ENCODE data around the gene KIFBP. TPM values are rescaled to one million over a fixed set of nuclear protein-coding genes. Genes with fewer than 3 reads are reported as not detected.

The KIFBP gene
- total RNA-seq, 6 experiments from 2014 or later = 6.6 to 11.8 (median 9.0) TPM

GRCh38 chr10:69060127-69060798 is 71.7 kb downstream of the KIFBP start:
- Histone ChIP-seq H3K36me3 (no peaks in the 10 kb centered on the region), H3K27ac (peak overlapping the region in 2 of 3 donors; percentile 63 to 75), H3K9me3 (no peaks in the 10 kb centered on the region), H3K27me3 (no peaks in the 10 kb centered on the region), H3K4me3 (no peak overlapping the region), H3K4me1 (peaks cover 0 to 3% (median 0%) of the 10 kb centered on the region in 4 donors)
- no peak for ATAC-seq
- intact Hi-C loops (cut with DNase I) = no loop called here
- TF ChIP-seq CTCF (IDR thresholded peaks at IDR 0.05) (no peak), POLR2A (IDR thresholded peaks at IDR 0.05) (no peak)
- no peak for DNase-seq
- 90% methylated on average over 5 of the region's 8 CpGs for WGBS (ENCODE audit: insufficient coverage, low coverage, low lambda C conversion rate, missing lambda C conversion rate)

- peak; percentile 77 to 90 (median 80) for ATAC-seq
- Histone ChIP-seq H3K27me3 (no peaks in the 10 kb centered on the region), H3K4me1 (peaks cover 0 to 3% (median 0%) of the 10 kb centered on the region in 4 donors), H3K36me3 (no peaks in the 10 kb centered on the region), H3K27ac (peak overlapping the region; percentile 64 to 95 (median 75)), H3K9me3 (no peaks in the 10 kb centered on the region), H3K4me3 (no peak overlapping the region)
- WGBS (ENCODE audit: insufficient coverage, low coverage, low lambda C conversion rate, missing lambda C conversion rate) = 10% methylated on average over 14 of the region's 20 CpGs
- peak in 2 of 3 donors; percentile 55 to 66 for DNase-seq
- intact Hi-C loops (cut with DNase I) = no loop called here
- TF ChIP-seq POLR2A (IDR thresholded peaks at IDR 0.05) (peak; percentile 46), CTCF (IDR thresholded peaks at IDR 0.05) (no peak)
Observed at GRCh38 chr10:69061305-69062161, 72.9 kb downstream of the KIFBP start.

GRCh38 chr10:69062901-69063300 is 74.3 kb downstream of the KIFBP start:
- WGBS (ENCODE audit: insufficient coverage, low coverage, low lambda C conversion rate, missing lambda C conversion rate) = 81% methylated on average over 5 of the region's 5 CpGs
- Histone ChIP-seq H3K4me1 (peaks cover 0 to 3% (median 0%) of the 10 kb centered on the region in 4 donors), H3K4me3 (no peak overlapping the region), H3K27ac (peak overlapping the region in 1 of 3 donors; percentile 95), H3K9me3 (no peaks in the 10 kb centered on the region), H3K36me3 (no peaks in the 10 kb centered on the region), H3K27me3 (no peaks in the 10 kb centered on the region)
- intact Hi-C loops (cut with DNase I) = no loop called here
- DNase-seq (no peak), ATAC-seq (no peak)
- TF ChIP-seq POLR2A (IDR thresholded peaks at IDR 0.05) (no peak), CTCF (IDR thresholded peaks at IDR 0.05) (no peak)

GRCh38 chr10:69064762-69065328 is 76.2 kb downstream of the KIFBP start:
- intact Hi-C loops (cut with DNase I) = no loop called here
- WGBS (ENCODE audit: insufficient coverage, low coverage, low lambda C conversion rate, missing lambda C conversion rate) = 53% methylated on average over 5 of the region's 6 CpGs
- DNase-seq (no peak), ATAC-seq (no peak)
- Histone ChIP-seq H3K36me3 (no peaks in the 10 kb centered on the region), H3K9me3 (no peaks in the 10 kb centered on the region), H3K4me3 (no peak overlapping the region), H3K27ac (peak overlapping the region in 1 of 3 donors; percentile 43), H3K4me1 (peaks cover 0 to 3% (median 0%) of the 10 kb centered on the region in 4 donors), H3K27me3 (no peaks in the 10 kb centered on the region)
- TF ChIP-seq POLR2A (IDR thresholded peaks at IDR 0.05) (no peak), CTCF (IDR thresholded peaks at IDR 0.05) (no peak)

All from right lobe of liver (tissue), 6 donors.